ENCODE data around the gene TMEM17. TPM values are rescaled to one million over a fixed set of nuclear protein-coding genes. Genes with fewer than 3 reads are reported as not detected.

TMEM17 gene
- total RNA-seq, 2 donors from 2014 or later = 0.90 to 1.2 TPM

DNA sequence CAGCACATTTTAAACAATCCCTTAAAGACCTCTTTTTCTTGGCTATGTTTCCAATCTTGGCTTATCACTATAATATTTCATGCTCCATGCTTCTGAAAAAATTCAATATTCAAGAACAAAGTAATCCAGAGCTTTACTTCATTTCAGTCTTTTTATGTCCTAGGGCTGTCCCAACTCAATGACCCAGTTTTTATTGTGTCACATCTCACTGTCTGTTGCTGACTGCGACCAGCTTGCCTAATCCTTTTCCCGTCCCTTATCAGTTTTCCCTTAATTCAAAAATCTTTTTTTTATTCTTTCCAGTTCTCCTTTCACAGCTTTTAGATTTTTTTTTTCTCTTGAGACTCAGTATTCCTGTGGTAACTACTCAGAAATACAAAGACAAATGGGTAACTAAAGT lies 10.2 kb downstream of the TMEM17 start:
- Histone ChIP-seq H3K27ac (peak overlapping the region in 1 of 2 donors; percentile 39), H3K4me1 (peaks cover 0 to 8% of the 10 kb centered on the region in 2 donors), H3K9me3 (no peaks in the 10 kb centered on the region), H3K36me3 (no peaks in the 10 kb centered on the region), H3K27me3 (no peaks in the 10 kb centered on the region), H3K4me3 (no peak overlapping the region)
- DNase-seq (ENCODE audit: low spot score) = no peak
- no peak for TF ChIP-seq CTCF (IDR thresholded peaks at IDR 0.05)

DNA sequence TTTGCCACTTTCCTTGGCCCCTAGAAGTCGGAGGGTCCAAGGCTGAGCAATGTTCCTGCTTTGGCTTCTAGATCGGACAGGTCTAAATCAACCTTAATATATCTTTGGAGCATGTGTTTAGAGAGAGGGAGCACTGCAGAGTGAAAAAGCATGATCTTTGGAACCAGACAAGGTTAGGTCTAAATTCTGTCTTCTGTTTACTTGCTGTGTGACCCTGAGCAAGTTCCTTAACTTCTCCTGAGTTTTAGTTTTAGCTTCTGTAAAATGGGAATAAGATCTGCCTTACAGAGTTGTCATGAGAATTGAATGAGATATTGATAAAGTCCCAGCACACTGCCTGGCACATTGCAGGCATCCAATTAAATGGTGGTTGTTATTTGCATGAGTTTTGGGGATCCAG lies 13.9 kb downstream of the TMEM17 start:
- H3K4me1 ChIP-seq = peaks cover 0 to 11% of the 10 kb centered on the region in 2 donors
- no peak for DNase-seq (ENCODE audit: low spot score)
- H3K36me3 ChIP-seq = no peaks in the 10 kb centered on the region
- no peak for TF ChIP-seq CTCF (IDR thresholded peaks at IDR 0.05)
- H3K9me3 ChIP-seq = no peaks in the 10 kb centered on the region
- no peak overlapping the region for H3K4me3 ChIP-seq
- H3K27me3 ChIP-seq = no peaks in the 10 kb centered on the region
- H3K27ac ChIP-seq = no peak overlapping the region

- no peak for TF ChIP-seq CTCF (IDR thresholded peaks at IDR 0.05)
- no peak overlapping the region for H3K4me3 ChIP-seq
- H3K9me3 ChIP-seq = no peaks in the 10 kb centered on the region
- H3K4me1 ChIP-seq = peaks cover 0 to 20% of the 10 kb centered on the region in 2 donors
- DNase-seq (ENCODE audit: low spot score) = no peak
- H3K27ac ChIP-seq = peak overlapping the region in 1 of 2 donors; percentile 46
- no peaks in the 10 kb centered on the region for H3K27me3 ChIP-seq
- H3K36me3 ChIP-seq = no peaks in the 10 kb centered on the region
These were observed 16.3 kb downstream of the TMEM17 start for GRCh38 chr2:62489702-62490101.

GRCh38 chr2:62489162-62489561 lies 16.8 kb downstream of the TMEM17 start:
- DNase-seq (ENCODE audit: low spot score) = no peak
- Histone ChIP-seq H3K27me3 (no peaks in the 10 kb centered on the region), H3K9me3 (no peaks in the 10 kb centered on the region), H3K4me3 (no peak overlapping the region), H3K27ac (peak overlapping the region in 1 of 2 donors; percentile 46), H3K4me1 (peaks cover 0 to 20% of the 10 kb centered on the region in 2 donors), H3K36me3 (no peaks in the 10 kb centered on the region)
- no peak for TF ChIP-seq CTCF (IDR thresholded peaks at IDR 0.05)

DNA sequence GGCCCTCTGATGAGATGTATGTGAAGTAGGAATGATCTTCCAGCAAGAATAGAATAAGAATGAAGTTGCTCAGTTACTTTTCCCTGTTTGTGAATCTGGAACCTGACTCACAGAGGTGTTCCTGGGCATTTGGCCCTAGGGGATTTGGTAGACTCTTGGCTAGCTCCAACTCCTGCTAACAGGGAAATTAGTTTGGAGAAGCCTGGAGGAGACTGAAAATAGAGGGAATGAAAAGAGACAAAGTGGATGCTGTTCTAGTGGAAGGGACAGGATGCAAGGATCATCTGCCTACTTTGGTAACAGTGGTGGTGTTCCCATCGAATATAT lies 19.6 kb downstream of the TMEM17 start:
- Histone ChIP-seq H3K36me3 (no peaks in the 10 kb centered on the region), H3K27ac (peak overlapping the region; percentile 9 to 67), H3K4me3 (no peak overlapping the region), H3K4me1 (peaks cover 0 to 20% of the 10 kb centered on the region in 2 donors), H3K9me3 (no peaks in the 10 kb centered on the region), H3K27me3 (no peaks in the 10 kb centered on the region)
- no peak for DNase-seq (ENCODE audit: low spot score)
- TF ChIP-seq CTCF (IDR thresholded peaks at IDR 0.05) = no peak

GRCh38 chr2:62485761-62486438 lies 20.1 kb downstream of the TMEM17 start:
- Histone ChIP-seq H3K9me3 (no peaks in the 10 kb centered on the region), H3K4me3 (no peak overlapping the region), H3K27ac (peak overlapping the region; percentile 9 to 67), H3K4me1 (peaks cover 0 to 20% of the 10 kb centered on the region in 2 donors), H3K27me3 (no peaks in the 10 kb centered on the region), H3K36me3 (no peaks in the 10 kb centered on the region)
- no peak for DNase-seq (ENCODE audit: low spot score)
- TF ChIP-seq CTCF (IDR thresholded peaks at IDR 0.05) = no peak

Measured in right atrium auricular region (tissue), 2 donors.